NCI-H1417 (cell line): ENCODE data around the gene ITIH6.

Source experiments
- DNase-seq, 3 experiments: peaks; one replicate each; lab custom pipeline; 2025; lab: John Stamatoyannopoulos, UW

Gene ITIH6

DNA sequence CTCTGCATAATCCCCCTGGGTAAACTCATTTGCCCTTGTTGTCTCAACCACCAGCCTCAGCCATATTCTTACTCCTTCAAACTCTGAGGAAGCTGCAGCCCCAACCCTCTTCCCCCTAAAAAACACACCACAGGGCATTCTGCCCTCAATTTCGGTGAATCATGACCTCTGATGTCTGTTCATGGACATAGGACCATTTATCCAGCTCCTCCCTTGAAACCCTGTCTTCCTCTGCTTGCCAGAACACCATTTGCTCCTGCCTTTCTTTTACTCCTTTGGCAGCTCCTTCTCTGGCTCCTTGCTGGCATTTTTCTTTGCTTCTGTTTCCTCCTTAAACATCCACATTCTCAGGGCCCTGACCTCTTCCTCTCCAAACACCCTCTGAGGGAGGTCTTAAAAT, 87.1 kb downstream of the ITIH6 start:
- DNase-seq = no peak

GRCh38 chrX:54708404-54708803, 89.7 kb downstream of the ITIH6 start:
- DNase-seq = no peak
